HL-60/S4 treated with phorbol 12-myristate 13-acetate at 8.2 ng/mL for 4 days and 3 days (cell line): ENCODE results near the gene RAB13.
"Not testable (repeated sequence)": the region's sequence is repeated elsewhere in the genome, so short reads cannot be mapped to it uniquely, and the experiment has no call there.

Source experiments
- in situ Hi-C: fragments of 300-500 bp; cut with MboI; formaldehyde crosslinking; loops from 2 replicates; pipeline ENCODE4 v1.15.0; 2022; ENCODE audit warnings: low sequenced_read_pairs

The RAB13 gene

DNA sequence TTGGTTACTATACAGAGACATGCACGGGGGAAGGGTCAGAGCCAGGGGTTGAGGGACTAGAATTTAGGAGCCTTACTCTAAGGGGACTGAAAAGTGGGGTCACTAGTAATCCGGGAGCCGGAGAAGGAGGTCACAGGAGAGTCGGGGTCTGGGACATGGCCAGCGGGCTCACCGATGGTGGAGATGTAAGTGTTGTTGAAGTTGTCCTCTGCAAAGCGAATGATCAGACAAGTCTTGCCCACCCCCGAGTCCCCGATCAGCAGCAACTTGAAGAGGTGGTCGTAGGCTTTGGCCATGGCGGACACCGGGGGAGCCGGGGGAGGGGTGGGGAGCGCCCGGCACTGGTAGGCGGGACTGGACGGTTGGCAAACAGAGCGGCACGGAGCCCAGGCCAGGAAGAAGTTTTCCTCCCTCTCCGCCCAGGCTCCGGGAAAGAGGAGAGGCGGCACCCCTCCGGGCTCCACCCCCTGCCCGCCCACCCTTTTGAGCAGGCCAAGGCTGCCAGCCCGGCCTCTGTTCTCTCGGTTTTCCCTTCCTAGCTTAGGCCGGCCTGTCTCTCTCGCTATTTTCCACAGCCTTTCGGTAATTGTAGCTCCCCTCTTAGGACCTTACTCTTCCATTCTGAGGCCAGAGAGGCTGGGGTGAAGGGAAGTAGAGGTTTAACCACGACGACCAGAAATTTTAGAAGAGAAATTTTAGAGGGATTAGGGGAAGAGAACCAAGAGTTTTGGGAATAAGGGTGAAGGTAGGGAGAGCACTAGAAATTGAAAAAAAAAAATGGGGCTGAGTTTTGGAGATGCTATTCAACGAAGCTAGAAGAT, at the start of gene RAB13:
Gene RAB13 (minus strand): TSS at position 399 of the 821 bp plus-strand sequence. CDS start 103 bp downstream, at position 296.
- in situ Hi-C loops = loop anchor here (25.0 kb wide), 3 partner anchors 174 to 449 kb away; partner anchors contain the start of genes ILF2, S100A3, S100A4 and S100A5

DNA sequence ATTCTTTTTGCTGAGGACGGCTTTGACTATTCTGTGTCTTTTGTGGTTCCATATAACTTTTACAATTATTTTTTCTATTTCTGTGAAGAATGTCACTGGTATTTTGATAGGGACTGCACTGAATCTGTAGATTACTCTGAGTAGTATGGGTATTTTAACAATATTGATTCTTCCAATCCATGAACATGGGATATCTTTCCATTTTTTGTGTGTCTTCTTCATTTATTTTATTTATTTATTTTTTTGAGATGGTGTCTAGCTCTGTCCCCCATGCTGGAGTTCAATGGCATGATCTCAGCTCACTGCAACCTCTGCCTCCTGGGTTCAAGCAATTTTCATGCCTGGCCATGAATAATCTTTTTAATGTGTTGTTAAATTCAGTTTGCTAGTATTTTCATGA, 47.6 kb upstream of the RAB13 start:
- in situ Hi-C loops = not testable (repeated sequence)

GRCh38 chr1:154019940-154020339, 33.8 kb upstream of the RAB13 start:
- in situ Hi-C loops = no loop called here

- in situ Hi-C loops = no loop called here
Measured at GRCh38 chr1:154019269-154019668, 33.1 kb upstream of the RAB13 start.

DNA sequence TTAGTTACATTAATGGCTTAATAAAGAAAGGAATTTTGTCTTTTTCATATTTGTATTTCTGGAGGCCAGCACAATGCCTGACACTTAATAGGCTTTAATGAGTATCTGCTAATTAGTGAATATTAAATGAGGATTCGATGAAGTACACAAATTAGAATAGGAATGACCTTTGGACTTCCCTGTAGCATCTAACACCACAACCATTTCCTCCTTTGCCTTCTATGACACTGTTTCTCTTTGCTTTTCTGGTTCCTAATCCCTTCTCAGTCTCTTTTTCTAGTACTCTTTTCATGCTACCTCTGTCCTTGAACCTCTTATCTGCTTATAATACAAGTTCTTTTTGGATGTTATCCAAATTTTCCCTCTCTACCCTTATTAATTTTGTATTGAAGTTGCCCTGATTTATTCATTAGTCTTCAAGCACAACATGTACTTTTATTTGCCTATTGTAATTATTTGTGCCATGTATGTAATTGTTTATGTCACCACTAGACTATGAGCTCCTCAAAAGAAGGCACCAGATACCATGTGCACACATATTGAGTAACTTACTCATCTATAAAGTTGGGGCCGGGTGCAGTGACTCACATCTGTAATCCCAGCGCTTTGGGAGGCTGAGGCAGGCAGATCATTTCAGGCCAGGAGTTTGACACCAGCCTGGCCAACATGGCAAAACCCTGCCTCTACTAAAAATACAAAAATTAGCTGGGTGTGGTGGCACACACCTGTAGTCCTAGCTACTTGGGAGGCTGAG, 28.2 kb upstream of the RAB13 start:
- in situ Hi-C loops = no loop called here

- in situ Hi-C loops = not testable (repeated sequence)
Measured at GRCh38 chr1:154012543-154012942, 26.4 kb upstream of the RAB13 start.

GRCh38 chr1:154012129-154012528, 26.0 kb upstream of the RAB13 start:
- in situ Hi-C loops = no loop called here

DNA sequence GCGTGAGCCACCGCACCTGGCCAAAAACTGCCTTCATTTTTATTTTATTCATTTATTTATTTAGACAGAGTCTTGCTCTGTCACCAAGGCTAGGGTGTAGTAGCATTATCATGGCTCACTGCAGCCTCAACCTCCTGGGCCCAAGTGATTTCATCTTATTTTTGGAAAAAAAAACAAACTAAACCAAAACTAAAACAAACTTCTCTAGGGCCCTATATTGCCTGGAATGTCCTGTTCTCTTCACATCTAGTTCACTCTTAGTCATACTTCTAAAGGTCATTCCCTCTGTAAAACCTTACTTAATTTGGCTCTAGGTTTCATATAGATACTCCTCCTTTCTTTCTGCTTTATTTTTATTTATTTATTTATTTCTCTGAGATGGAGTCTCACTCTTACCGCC, 20.0 kb upstream of the RAB13 start:
- in situ Hi-C loops = no loop called here

GRCh38 chr1:154000420-154000819, 14.3 kb upstream of the RAB13 start:
- in situ Hi-C loops = no loop called here

GRCh38 chr1:153996882-153997281, 10.7 kb upstream of the RAB13 start:
- in situ Hi-C loops = loop anchor here (25.0 kb wide), 3 partner anchors 185 to 460 kb away; partner anchors contain the start of genes ILF2, S100A3, S100A4 and S100A5

GRCh38 chr1:153995640-153996039, 9.5 kb upstream of the RAB13 start:
- in situ Hi-C loops = loop anchor here (25.0 kb wide), 3 partner anchors 183 to 458 kb away; partner anchors contain the start of genes ILF2, S100A3, S100A4 and S100A5

DNA sequence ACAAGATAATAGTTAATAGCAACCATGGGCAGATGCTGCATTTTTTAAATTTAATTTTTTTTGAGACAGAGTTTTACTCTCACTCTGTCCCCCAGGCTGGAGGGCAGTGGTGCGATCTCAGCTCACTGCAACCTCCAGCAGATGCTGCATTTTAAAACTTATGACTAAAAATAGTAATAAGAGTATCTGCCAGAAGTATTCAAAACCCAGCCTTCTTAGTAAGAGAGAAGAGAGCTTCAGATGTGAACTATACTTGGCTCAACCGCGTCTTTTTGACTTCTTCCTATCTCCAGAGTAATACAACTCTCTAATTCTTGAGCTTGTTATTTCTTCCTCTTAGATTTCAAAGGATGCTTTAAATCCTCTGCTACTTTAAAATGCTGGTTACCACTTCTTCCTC, 9.1 kb upstream of the RAB13 start:
- in situ Hi-C loops = loop anchor here (25.0 kb wide), 3 partner anchors 183 to 458 kb away; partner anchors contain the start of genes ILF2, S100A3, S100A4 and S100A5

DNA sequence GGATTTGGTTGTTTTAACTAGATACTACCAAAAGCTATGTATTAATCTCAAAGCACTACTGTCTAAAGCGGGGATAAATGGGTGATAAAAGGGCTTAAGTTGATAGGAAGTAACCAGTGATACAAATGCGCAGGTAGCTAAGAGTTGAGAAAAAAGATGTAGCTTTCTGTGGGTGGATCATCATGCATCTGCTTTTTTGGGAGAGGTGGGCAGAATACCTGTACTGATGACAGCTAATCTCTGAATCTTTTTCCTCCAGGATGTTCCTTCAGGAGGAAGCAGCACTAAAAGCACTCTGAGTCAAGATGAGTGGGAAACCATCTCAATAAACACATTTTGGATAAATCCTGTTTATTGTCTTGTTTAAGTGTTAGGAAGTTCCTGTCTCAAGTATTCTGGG, 5.7 kb upstream of the RAB13 start:
- in situ Hi-C loops = loop anchor here (25.0 kb wide), 3 partner anchors 180 to 455 kb away; partner anchors contain the start of genes ILF2, S100A3, S100A4 and S100A5

GRCh38 chr1:153991151-153991630, 5.1 kb upstream of the RAB13 start:
- in situ Hi-C loops = loop anchor here (25.0 kb wide), 3 partner anchors 179 to 454 kb away; partner anchors contain the start of genes ILF2, S100A3, S100A4 and S100A5

- in situ Hi-C loops = loop anchor here (25.0 kb wide), 3 partner anchors 178 to 453 kb away; partner anchors contain the start of genes ILF2, S100A3, S100A4 and S100A5
Measured at GRCh38 chr1:153990468-153991150, 4.5 kb upstream of the RAB13 start, which contains the start of gene RPS27. Gene RPS27 (plus strand): TSS chr1:153990762. CDS start chr1:153990797, 35 bp downstream.

- in situ Hi-C loops = loop anchor here (25.0 kb wide), 3 partner anchors 175 to 450 kb away; partner anchors contain the start of genes ILF2, S100A3, S100A4 and S100A5
Measured at GRCh38 chr1:153987621-153988020, 1.5 kb upstream of the RAB13 start.

DNA sequence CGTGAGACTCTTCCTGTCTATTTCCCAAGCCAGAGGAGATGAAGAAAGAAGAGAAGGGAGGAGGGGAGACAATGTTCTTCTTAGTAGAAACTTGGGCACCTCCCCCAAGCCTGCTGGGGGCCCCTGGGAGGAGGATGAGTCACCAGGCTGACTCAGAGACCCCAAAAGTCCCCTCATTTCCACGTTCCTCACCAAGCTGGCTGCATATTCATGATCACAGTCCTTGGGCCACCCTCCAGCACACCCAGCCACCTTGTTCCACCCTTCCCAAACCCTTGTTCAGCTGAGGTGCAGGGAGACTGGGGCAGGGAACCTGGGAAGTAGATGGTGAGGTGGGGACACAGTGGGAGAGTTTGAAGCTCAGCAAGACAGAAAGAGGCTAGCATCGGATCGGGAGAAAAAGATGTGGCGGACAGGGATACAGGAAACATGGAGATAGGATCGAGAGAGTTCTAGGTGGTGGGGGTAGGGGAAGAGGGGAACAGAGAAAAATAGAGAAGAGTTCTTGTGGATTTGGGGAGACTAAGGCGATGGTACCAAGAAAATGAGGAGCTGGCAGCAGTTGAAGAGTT, 712 bp downstream of the RAB13 start:
- in situ Hi-C loops = loop anchor here (25.0 kb wide), 3 partner anchors 173 to 448 kb away; partner anchors contain the start of genes ILF2, S100A3, S100A4 and S100A5

DNA sequence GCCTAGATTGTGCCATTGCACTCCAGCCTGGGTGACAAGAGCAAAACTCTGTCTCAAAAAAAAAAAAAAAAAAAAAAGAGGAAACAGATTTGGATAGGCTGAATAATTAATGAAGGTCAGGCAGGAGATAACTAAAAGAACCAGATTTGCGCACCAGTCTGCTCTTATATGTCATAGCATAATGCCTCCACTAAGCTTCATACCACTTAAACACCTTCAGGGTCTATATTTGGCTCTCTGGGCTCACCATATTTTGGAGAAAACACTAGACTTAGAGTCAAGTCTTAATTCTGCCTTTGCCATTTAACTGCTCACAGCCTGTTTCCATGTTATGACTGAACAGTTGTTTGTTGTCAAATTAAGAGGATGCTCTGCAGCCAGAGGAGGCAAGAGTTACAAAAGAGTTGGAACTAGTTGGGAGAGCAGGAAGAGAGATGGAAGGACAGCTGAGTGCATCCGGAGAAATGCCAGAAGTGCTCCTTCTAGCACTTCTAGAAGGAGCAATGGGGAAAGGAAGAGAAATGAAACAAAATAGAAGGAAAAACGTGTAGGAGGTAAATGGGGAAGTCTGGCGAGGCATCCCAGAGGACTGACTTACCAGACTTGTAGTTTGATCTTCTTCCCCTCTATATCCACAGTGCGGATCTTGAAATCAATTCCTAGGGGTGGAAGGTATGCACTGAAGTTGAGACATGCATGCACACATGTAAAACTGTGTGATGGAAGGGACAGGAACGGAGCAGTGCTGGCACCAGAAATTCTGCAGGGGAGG, 1.8 kb downstream of the RAB13 start:
- in situ Hi-C loops = loop anchor here (25.0 kb wide), 3 partner anchors 172 to 447 kb away; partner anchors contain the start of genes ILF2, S100A3, S100A4 and S100A5

- in situ Hi-C loops = loop anchor here (25.0 kb wide), 3 partner anchors 169 to 444 kb away; partner anchors contain the start of genes ILF2, S100A3, S100A4 and S100A5
Measured at GRCh38 chr1:153981735-153982134, 4.4 kb downstream of the RAB13 start.
